ENCODE measurements around the gene DNAH8. TPM values are rescaled to one million over a fixed set of nuclear protein-coding genes. Genes with fewer than 3 reads are reported as not detected.

The DNAH8 gene
- total RNA-seq, 4 donors from 2014 or later: not detected

- DNase-seq (no peak), ATAC-seq (no peak)
- no peak for TF ChIP-seq POLR2A (IDR thresholded peaks at IDR 0.05)
- TF ChIP-seq CTCF (IDR thresholded peaks at IDR 0.05 in 4 of 5, conservative IDR thresholded peaks at IDR 0.05 in 1 of 5): no peak
- in situ Hi-C loops (cut with MboI; ENCODE audit: low sequenced_read_pairs in 4 of 4): no loop called here
- Histone ChIP-seq H3K4me1 (no peaks in the 10 kb centered on the region), H3K27ac (no peak overlapping the region), H3K27me3 (peaks cover 21 to 34% (median 22%) of the 10 kb centered on the region in 3 donors), H3K36me3 (no peaks in the 10 kb centered on the region), H3K9me3 (no peaks in the 10 kb centered on the region), H3K4me3 (no peak overlapping the region)
- intact Hi-C loops (cut with DNase I; ENCODE audit: low total_unique reads): no loop called here
Measured at GRCh38 chr6:39050453-39051112, 335.5 kb downstream of the DNAH8 start.

- TF ChIP-seq CTCF (IDR thresholded peaks at IDR 0.05 in 4 of 5, conservative IDR thresholded peaks at IDR 0.05 in 1 of 5) (no peak), POLR2A (IDR thresholded peaks at IDR 0.05) (no peak)
- H3K27me3 ChIP-seq: peaks cover 21 to 34% (median 22%) of the 10 kb centered on the region in 3 donors
- no peaks in the 10 kb centered on the region for H3K4me1 ChIP-seq
Measured at GRCh38 chr6:39051399-39052122, 336.4 kb downstream of the DNAH8 start.

GRCh38 chr6:39053016-39053624, 338.0 kb downstream of the DNAH8 start:
- in situ Hi-C loops (cut with MboI; ENCODE audit: low sequenced_read_pairs in 4 of 4): no loop called here
- TF ChIP-seq POLR2A (IDR thresholded peaks at IDR 0.05): no peak
- TF ChIP-seq CTCF (IDR thresholded peaks at IDR 0.05 in 4 of 5, conservative IDR thresholded peaks at IDR 0.05 in 1 of 5): no peak
- Histone ChIP-seq H3K27me3 (peaks cover 15 to 24% (median 15%) of the 10 kb centered on the region in 3 donors), H3K4me3 (no peak overlapping the region), H3K27ac (no peak overlapping the region), H3K36me3 (no peaks in the 10 kb centered on the region), H3K4me1 (no peaks in the 10 kb centered on the region), H3K9me3 (no peaks in the 10 kb centered on the region)
- DNase-seq: no peak
- intact Hi-C loops (cut with DNase I; ENCODE audit: low total_unique reads): no loop called here
- no peak for ATAC-seq

More at GRCh38 chr6:39051399-39052122, 336.4 kb downstream of the DNAH8 start:
- DNase-seq (no peak), ATAC-seq (no peak)
- no peaks in the 10 kb centered on the region for H3K36me3 ChIP-seq
- H3K4me3 ChIP-seq: no peak overlapping the region
- in situ Hi-C loops (cut with MboI; ENCODE audit: low sequenced_read_pairs in 4 of 4): no loop called here
- intact Hi-C loops (cut with DNase I; ENCODE audit: low total_unique reads): no loop called here
- no peak overlapping the region for H3K27ac ChIP-seq
- H3K9me3 ChIP-seq: no peaks in the 10 kb centered on the region

- TF ChIP-seq POLR2A (IDR thresholded peaks at IDR 0.05): no peak
- no peak for TF ChIP-seq CTCF (IDR thresholded peaks at IDR 0.05 in 4 of 5, conservative IDR thresholded peaks at IDR 0.05 in 1 of 5)
- peaks cover 7 to 16% (median 11%) of the 10 kb centered on the region in 3 donors for H3K27me3 ChIP-seq
- no peak overlapping the region for H3K4me3 ChIP-seq
Measured at GRCh38 chr6:39053854-39054576, 338.9 kb downstream of the DNAH8 start.

More at GRCh38 chr6:39053854-39054576, 338.9 kb downstream of the DNAH8 start:
- Histone ChIP-seq H3K9me3 (no peaks in the 10 kb centered on the region), H3K36me3 (no peaks in the 10 kb centered on the region), H3K4me1 (no peaks in the 10 kb centered on the region), H3K27ac (no peak overlapping the region)
- intact Hi-C loops (cut with DNase I; ENCODE audit: low total_unique reads) (no loop called here), in situ Hi-C loops (cut with MboI; ENCODE audit: low sequenced_read_pairs in 4 of 4) (no loop called here)
- ATAC-seq: no peak
- DNase-seq: no peak

Measured in gastrocnemius medialis (tissue), 4 donors.